ENCODE measurements around the gene GTPBP10.

- no peak for TF ChIP-seq PHF20 (CRISPR knock-in tag; IDR thresholded peaks at IDR 0.05)
- no peak for TF ChIP-seq ZNF496 (CRISPR knock-in tag; IDR thresholded peaks at IDR 0.05; ENCODE audit: insufficient replicate concordance)
- no peak; the same call in 1 of the 2 replicates for TF ChIP-seq HDAC2 (CRISPR knock-in tag; IDR thresholded peaks at IDR 0.05)
- TF ChIP-seq FOXK2 (IDR thresholded peaks at IDR 0.05), result no peak
- TF ChIP-seq PATZ1 (CRISPR knock-in tag; IDR thresholded peaks at IDR 0.05), result no peak
- TF ChIP-seq POLR2AphosphoS5 (IDR thresholded peaks at IDR 0.05; ENCODE audit: low read depth, low read length), result no peak
- no peak for TF ChIP-seq DNMT1 (CRISPR knock-in tag; IDR thresholded peaks at IDR 0.05)
- TF ChIP-seq FOXJ3 (CRISPR knock-in tag; IDR thresholded peaks at IDR 0.05; ENCODE audit: borderline replicate concordance), result no peak
- TF ChIP-seq BRF2 (CRISPR knock-in tag; IDR thresholded peaks at IDR 0.05), result no peak
- TF ChIP-seq ZNF331 (CRISPR knock-in tag; IDR thresholded peaks at IDR 0.05), result no peak
- no peak for TF ChIP-seq RELA (CRISPR knock-in tag; IDR thresholded peaks at IDR 0.05)
- no peak for TF ChIP-seq KLF9 (CRISPR knock-in tag; IDR thresholded peaks at IDR 0.05; ENCODE audit: low read depth)
Observed at GRCh38 chr7:90407484-90407821, 60.9 kb downstream of the GTPBP10 start.
